Mesodermal cell (in vitro differentiated cells): ENCODE data around the gene PHF2.
A peak's percentile ranks its signal among the peaks of the same experiment; 100 is the strongest.

Source experiments
- H3K27ac ChIP-seq: 2 replicates; pipeline ENCODE4 v1.7.0; 2013; ENCODE audit warnings: mild to moderate bottlenecking, low read depth, low read length, moderate library complexity; ENCODE audit not compliant: severe bottlenecking
- H3K36me3 ChIP-seq: 2 replicates; pipeline ENCODE4 v1.7.1; 2013; ENCODE audit warnings: mild to moderate bottlenecking, low read length, moderate library complexity; ENCODE audit not compliant: control insufficient read depth, insufficient read depth
- H3K4me1 ChIP-seq: one replicate; pipeline ENCODE4 v1.7.1; 2013; ENCODE audit warnings: mild to moderate bottlenecking, low read length; ENCODE audit not compliant: insufficient read depth, control insufficient read depth, poor library complexity, severe bottlenecking
- H3K4me3 ChIP-seq: 2 replicates; pipeline ENCODE4 v1.7.0; 2013; ENCODE audit warnings: low read length, control low read depth, mild to moderate bottlenecking; ENCODE audit not compliant: insufficient read depth, poor library complexity, severe bottlenecking; ENCODE audit errors: extremely low read depth
- H3K9me3 ChIP-seq: 2 replicates; pipeline ENCODE4 v1.7.1; 2013; ENCODE audit warnings: mild to moderate bottlenecking, low read length, moderate library complexity; ENCODE audit not compliant: control insufficient read depth
- WGBS, 2 experiments: methylation state at CpG; one replicate each; pipeline ENCODE4 v1.1.5; 2013; ENCODE audit warnings: missing lambda C conversion rate in 2 of 2; ENCODE audit not compliant: insufficient coverage in 2 of 2; 5-methylcytosine and 5-hydroxymethylcytosine counted together

Gene PHF2

DNA sequence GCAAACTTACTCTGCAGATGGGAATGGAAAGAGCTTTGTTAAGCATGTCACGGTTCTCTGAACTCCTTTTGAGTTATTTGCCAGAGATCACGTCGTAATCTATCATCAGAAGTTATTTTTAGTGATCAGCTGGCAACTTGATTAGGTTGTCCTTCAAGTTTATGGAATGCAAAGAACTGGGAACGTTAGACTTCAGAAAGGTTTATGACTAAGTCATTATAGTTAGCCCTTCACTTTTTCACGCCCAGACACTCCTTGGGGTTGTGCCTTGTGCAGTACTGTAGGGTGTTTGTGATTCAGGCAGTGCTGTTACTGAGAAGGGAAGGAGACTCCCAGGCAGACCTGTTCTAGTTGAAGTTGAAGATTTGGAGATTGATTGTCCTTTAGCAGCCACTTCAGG lies 26.8 kb upstream of the PHF2 start:
- H3K27ac ChIP-seq, result no peak overlapping the region
- H3K36me3 ChIP-seq, result peaks cover 63% of the 10 kb centered on the region
- H3K9me3 ChIP-seq, result no peaks in the 10 kb centered on the region
- no peak overlapping the region for H3K4me3 ChIP-seq
- H3K4me1 ChIP-seq, result no peaks in the 10 kb centered on the region
- 88 to 98% methylated on average over 5 of the region's 5 CpGs for WGBS, 2 experiments

DNA sequence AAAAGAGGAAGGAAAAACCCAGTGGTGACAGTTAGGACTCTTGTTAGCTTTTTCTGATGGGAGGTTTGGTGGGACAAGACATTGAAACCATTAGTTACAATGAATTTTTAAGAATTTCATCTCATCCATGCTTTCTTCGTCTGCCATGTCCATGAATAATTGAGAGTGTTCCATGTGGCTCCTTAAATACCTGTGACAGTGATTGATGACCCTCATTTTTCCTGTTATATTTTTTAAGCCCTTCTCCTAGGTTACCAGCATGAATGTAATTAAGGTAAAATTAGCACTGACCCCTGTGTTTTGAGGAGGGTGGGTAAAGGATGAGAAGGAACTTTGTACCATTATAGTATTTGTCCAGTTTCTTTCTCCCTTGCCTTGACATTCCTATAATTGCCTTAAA lies 23.5 kb upstream of the PHF2 start:
- no peak overlapping the region for H3K4me3 ChIP-seq
- H3K9me3 ChIP-seq, result no peaks in the 10 kb centered on the region
- peaks cover 56% of the 10 kb centered on the region for H3K36me3 ChIP-seq
- H3K4me1 ChIP-seq, result no peaks in the 10 kb centered on the region
- no peak overlapping the region for H3K27ac ChIP-seq
- no CpG with 5 or more reads among the region's 1 CpG for WGBS, 2 experiments

DNA sequence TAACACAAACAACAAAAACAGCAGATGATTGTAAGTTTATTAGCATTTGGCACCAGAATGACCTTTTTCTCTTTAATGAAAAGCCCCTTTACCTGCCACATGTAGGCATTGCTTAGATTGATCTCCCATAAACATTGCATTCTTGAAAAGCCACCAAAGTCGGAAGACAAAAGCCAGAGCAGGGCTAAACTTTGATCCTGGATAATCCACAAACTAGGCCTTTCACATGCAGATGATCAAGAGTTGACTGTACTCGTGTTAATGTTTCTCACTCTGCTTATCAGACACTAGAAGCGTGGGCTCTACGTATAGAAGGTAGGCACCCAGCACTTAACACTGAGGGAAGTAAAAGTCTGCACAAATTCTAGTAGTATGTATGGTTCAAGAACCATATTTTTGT lies 21.0 kb upstream of the PHF2 start:
- no peaks in the 10 kb centered on the region for H3K4me1 ChIP-seq
- WGBS, 2 experiments, result 53% methylated on average over 2 of the region's 4 CpGs; no CpG with 5 or more reads in 1 of the 2 experiments
- H3K27ac ChIP-seq, result no peak overlapping the region
- no peaks in the 10 kb centered on the region for H3K9me3 ChIP-seq
- H3K4me3 ChIP-seq, result no peak overlapping the region
- peaks cover 68% of the 10 kb centered on the region for H3K36me3 ChIP-seq

DNA sequence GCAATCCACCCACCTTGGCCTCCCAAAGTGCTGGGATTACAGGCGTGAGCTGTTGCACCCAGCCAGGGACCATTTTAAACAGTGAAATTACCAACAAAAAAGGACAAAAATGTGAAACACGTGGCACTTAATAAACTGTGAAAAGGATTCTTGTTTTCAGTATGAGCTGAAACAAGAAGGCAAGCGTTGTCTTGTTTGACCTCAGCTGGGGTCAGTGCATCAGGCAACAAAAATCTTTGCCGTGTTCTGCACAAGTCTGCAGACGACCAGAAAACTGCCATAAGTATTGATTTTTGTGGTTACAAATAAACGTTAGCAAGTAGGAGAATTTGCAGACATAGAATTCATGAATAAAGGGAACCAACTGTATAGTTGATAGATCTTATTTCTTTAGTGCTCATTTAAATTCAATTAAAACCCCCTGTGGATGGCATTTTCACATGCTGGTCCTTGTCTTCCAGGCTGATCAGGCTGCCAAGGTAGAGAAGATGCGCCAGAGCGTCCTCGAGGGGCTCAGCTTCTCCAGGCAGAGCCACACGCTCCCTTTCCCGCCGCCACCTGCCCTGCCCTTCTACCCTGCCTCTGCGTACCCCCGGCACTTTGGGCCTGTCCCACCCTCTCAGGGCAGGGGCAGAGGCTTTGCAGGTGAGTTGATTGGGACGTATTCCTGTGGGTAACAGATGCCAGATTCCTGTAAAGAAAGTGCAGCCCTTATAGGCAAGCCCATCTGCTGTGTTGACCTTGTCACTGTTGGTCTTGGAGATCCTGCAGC lies 18.8 kb upstream of the PHF2 start:
- Histone ChIP-seq H3K9me3 (no peaks in the 10 kb centered on the region), H3K4me1 (no peaks in the 10 kb centered on the region), H3K4me3 (no peak overlapping the region), H3K36me3 (peaks cover 71% of the 10 kb centered on the region), H3K27ac (no peak overlapping the region)
- WGBS, 2 experiments, result 92 to 97% methylated on average over 12 to 14 of the region's 15 CpGs

DNA sequence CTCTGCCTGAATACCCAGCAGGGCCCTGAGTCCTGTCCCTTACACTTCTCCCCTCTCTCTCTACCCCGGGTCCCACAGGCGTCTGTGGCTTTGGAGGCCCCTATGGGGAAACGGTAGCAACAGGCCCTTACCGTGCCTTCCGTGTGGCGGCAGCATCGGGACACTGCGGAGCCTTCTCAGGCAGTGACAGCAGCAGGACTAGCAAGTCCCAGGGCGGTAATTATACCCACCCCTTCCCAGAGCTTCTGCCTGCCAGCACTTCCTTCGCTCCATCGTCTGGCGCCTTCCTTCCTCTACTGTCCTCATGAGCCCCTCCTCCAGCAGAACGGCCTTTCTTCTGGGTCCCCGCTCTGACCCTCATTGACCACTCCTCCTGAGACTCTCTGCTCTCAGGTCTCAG lies 17.9 kb upstream of the PHF2 start:
- H3K4me1 ChIP-seq, result no peaks in the 10 kb centered on the region
- peaks cover 72% of the 10 kb centered on the region for H3K36me3 ChIP-seq
- H3K27ac ChIP-seq, result no peak overlapping the region
- no peaks in the 10 kb centered on the region for H3K9me3 ChIP-seq
- H3K4me3 ChIP-seq, result no peak overlapping the region
- WGBS, 2 experiments, result 89 to 90% methylated on average over 14 of the region's 14 CpGs

DNA sequence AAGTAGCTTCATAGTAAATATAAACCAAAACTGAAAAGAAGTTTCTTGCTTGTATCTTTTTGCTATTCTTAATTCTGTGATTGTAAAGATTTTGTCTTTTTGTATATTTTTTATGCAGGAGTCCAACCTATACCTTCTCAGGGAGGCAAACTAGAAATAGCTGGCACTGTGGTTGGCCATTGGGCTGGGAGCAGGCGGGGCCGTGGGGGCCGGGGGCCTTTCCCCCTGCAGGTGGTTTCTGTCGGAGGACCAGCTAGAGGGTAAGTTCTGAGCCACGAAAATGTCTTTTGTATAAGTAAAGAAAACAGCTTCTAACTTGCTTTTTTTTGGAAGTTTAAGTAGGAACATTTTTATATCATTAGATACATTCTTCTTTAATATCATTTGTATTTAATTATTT lies 15.4 kb upstream of the PHF2 start:
- no peak overlapping the region for H3K4me3 ChIP-seq
- no peaks in the 10 kb centered on the region for H3K9me3 ChIP-seq
- no peak overlapping the region for H3K27ac ChIP-seq
- WGBS, 2 experiments, result no CpG with 5 or more reads among the region's 5 CpGs
- H3K4me1 ChIP-seq, result no peaks in the 10 kb centered on the region
- peaks cover 77% of the 10 kb centered on the region for H3K36me3 ChIP-seq

DNA sequence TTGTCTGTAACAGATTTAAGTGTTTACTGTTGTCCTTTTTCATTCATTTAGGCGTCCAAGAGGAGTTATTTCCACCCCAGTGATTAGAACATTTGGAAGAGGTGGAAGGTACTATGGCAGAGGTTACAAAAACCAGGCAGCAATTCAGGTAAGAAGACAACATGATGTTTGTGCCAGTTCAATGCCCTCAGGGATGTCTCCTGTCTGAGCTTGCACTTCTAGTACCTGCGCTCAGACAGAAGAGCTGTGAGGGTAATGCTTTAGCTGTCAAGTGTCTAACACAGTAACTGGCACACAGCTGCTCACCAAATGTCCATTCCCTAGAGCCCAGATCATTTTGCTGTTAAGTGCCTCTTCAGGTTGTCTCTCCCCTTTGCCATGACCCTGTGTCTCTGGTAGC lies 14.2 kb upstream of the PHF2 start:
- Histone ChIP-seq H3K36me3 (peaks cover 68% of the 10 kb centered on the region), H3K27ac (no peak overlapping the region), H3K4me1 (peaks cover 4% of the 10 kb centered on the region), H3K9me3 (no peaks in the 10 kb centered on the region), H3K4me3 (no peak overlapping the region)
- WGBS, 2 experiments, result 94 to 100% methylated on average over 2 of the region's 2 CpGs

DNA sequence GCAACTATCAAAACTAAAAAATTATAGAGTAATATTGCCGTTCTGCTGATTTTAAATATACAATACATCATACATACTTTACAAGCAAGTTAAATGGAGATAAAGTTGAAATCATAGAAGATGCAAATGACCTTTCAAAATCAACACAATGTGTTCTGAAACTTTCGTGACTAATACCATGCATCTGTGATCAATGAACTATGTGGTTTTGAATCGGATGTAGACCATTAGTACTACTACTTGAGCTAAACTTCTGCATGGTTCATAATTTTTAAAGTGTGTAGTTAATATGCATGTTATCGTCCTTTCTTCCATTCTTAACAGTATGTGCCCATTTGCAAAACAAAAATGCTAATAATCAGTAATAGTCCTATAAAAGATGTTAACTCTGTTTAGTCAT lies 11.3 kb upstream of the PHF2 start:
- Histone ChIP-seq H3K27ac (no peak overlapping the region), H3K9me3 (no peaks in the 10 kb centered on the region), H3K36me3 (peaks cover 41% of the 10 kb centered on the region), H3K4me1 (peaks cover 4% of the 10 kb centered on the region), H3K4me3 (no peak overlapping the region)
- 100% methylated on average over 1 of the region's 4 CpGs for WGBS, 2 experiments

DNA sequence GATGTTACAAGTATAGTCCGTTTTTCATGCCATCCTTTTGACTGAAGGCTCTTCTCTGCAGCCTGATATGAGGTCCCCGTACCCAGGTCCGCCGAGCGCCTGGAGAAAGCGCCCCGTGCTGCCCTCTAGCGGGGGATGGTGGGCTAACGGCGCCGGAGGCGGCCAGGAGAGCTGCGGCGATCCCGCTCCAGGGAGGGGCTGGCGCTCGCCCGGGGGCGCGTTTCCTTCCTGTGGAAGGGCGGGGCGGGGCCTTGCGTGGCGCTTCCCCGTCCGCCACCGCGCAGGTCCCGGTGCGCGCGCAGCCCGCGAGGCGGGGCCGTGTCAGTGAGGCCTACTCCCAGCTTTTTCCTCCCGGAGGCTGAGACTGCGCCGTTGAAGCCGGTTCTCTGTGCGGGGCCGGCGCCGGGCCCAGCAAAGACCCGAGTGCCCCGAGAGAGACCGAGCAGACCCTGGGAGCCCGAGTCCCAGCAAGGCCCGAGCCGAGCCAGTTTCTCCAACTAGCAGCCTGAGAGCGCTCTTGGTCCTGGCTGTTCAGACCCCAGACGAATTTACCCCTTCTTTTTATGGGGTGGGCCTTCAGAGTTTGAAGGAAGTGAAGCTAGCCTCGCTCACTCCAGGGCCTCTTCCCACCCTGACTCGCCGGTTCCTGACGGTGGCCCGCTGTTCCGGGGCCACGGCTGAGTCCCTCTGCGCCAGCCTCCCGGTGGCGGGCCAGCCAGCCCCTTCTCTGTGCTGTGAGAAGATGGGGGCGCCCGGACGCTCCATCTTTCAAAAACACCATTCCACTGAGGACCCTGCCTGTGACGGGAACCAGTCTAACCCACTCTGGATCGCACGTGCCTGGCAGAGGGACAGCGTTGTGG lies 9.7 kb upstream of the PHF2 start:
- H3K4me1 ChIP-seq, result peaks cover 4% of the 10 kb centered on the region
- H3K4me3 ChIP-seq, result peak overlapping the region; percentile 42
- peak overlapping the region; percentile 88 for H3K27ac ChIP-seq
- peaks cover 14% of the 10 kb centered on the region for H3K9me3 ChIP-seq
- peaks cover 29% of the 10 kb centered on the region for H3K36me3 ChIP-seq
- WGBS, 2 experiments, result 19 to 27% methylated on average over 46 to 67 of the region's 69 CpGs

DNA sequence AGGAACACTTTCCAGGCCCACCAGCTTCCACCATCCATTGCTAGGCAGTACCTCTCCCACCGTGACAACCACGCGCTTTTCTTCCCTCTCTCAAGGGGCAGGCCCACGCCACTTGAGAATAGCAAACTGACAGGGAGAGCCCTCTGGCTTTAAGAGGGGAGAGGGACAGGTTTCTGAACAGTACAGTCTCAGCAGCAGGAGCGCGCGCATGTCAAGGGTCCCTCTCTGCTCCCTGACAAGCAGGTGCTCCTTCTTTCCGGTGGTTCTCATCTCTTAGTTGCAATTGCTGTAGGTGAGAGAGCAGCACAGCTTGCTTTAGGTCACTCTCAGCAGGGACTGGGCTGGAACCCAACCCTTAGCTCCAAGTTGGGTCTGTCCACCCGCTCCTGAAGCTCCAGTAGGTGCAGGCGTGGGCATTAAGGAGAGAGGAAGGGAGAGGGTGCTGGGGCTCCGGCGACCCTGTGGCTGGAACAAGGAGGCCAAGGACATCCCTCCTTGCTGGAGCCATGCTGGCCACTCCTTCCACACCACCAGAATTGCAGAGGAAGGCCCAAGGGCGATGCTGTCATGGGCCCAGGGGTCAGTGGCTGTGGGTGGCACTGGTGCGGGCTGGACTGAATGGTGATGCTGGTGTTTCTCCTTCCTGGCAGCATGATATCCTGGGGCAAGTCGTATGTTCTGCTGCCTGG lies 9.0 kb upstream of the PHF2 start:
- Histone ChIP-seq H3K4me1 (peaks cover 4% of the 10 kb centered on the region), H3K4me3 (peak overlapping the region; percentile 42), H3K27ac (peak overlapping the region; percentile 88), H3K9me3 (peaks cover 14% of the 10 kb centered on the region), H3K36me3 (peaks cover 22% of the 10 kb centered on the region)
- WGBS, 2 experiments, result 91 to 92% methylated on average over 5 to 9 of the region's 15 CpGs
